ENCODE measurements around the gene PTH1R.

Gene PTH1R

GRCh38 chr3:46831316-46831715, 46.2 kb upstream of the PTH1R start:
- Histone ChIP-seq H3K27me3 (ENCODE audit: insufficient read depth, low read length, poor library complexity) (no peaks in the 10 kb centered on the region), H3K79me2 (ENCODE audit: insufficient read depth, low read length) (no peaks in the 10 kb centered on the region), H3K9ac (ENCODE audit: low read depth, low read length) (no peak overlapping the region), H3K36me3 (ENCODE audit: insufficient read depth, low read length) (no peaks in the 10 kb centered on the region), H3K9me3 (ENCODE audit: insufficient read depth, low read length, severe bottlenecking) (no peaks in the 10 kb centered on the region), H3K4me3 (ENCODE audit: low read depth in 1 of 2, low read length in 2 of 2) (no peak overlapping the region), H4K20me1 (ENCODE audit: insufficient read depth, low read length) (no peaks in the 10 kb centered on the region), H2AFZ (ENCODE audit: low read depth, low read length) (no peak overlapping the region), H3K27ac (ENCODE audit: low read length) (no peak overlapping the region), H3K4me2 (ENCODE audit: insufficient read depth, low read length) (no peak overlapping the region), H3K4me1 (ENCODE audit: insufficient read depth, low read length) (peaks cover 11% of the 10 kb centered on the region; the same call in 1 of the 2 replicates)
- TF ChIP-seq CTCF (IDR thresholded peaks at IDR 0.05; ENCODE audit: borderline replicate concordance, extremely low read depth, low read length, poor library complexity, severe bottlenecking) (no peak), EZH2 (IDR thresholded peaks at IDR 0.05; ENCODE audit: borderline replicate concordance, low read depth, low read length, severe bottlenecking) (no peak)
- ATAC-seq (ENCODE audit: insufficient read depth, low read depth), result no peak
- no peak for DNase-seq

DNA sequence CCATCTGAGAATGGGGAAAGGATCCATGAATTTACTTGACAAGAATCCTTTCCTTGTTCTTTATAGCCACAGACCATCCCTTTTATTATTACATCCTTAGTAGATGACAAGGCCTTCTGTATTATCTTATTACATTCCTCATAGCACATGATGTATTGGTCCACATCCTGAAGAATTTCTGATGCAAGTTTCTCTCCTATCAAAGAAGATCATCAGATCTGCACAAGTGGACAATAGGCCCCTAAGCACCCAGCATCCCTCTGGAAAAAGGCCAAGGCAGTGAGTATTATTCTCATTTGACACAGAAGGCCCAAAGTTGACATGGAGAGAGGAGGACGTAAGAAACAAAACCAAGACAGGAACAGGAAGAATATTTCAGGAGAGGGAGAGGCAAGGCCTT, 45.7 kb upstream of the PTH1R start:
- TF ChIP-seq CTCF (IDR thresholded peaks at IDR 0.05; ENCODE audit: borderline replicate concordance, extremely low read depth, low read length, poor library complexity, severe bottlenecking), result no peak
- no peak for TF ChIP-seq EZH2 (IDR thresholded peaks at IDR 0.05; ENCODE audit: borderline replicate concordance, low read depth, low read length, severe bottlenecking)
- Histone ChIP-seq H3K9me3 (ENCODE audit: insufficient read depth, low read length, severe bottlenecking) (no peaks in the 10 kb centered on the region), H3K4me1 (ENCODE audit: insufficient read depth, low read length) (peaks cover 10% of the 10 kb centered on the region; the same call in 1 of the 2 replicates), H3K4me2 (ENCODE audit: insufficient read depth, low read length) (no peak overlapping the region), H3K79me2 (ENCODE audit: insufficient read depth, low read length) (no peaks in the 10 kb centered on the region), H3K9ac (ENCODE audit: low read depth, low read length) (no peak overlapping the region), H3K4me3 (ENCODE audit: low read depth in 1 of 2, low read length in 2 of 2) (no peak overlapping the region), H4K20me1 (ENCODE audit: insufficient read depth, low read length) (no peaks in the 10 kb centered on the region), H2AFZ (ENCODE audit: low read depth, low read length) (no peak overlapping the region), H3K27ac (ENCODE audit: low read length) (no peak overlapping the region), H3K36me3 (ENCODE audit: insufficient read depth, low read length) (no peaks in the 10 kb centered on the region), H3K27me3 (ENCODE audit: insufficient read depth, low read length, poor library complexity) (no peaks in the 10 kb centered on the region)
- ATAC-seq (ENCODE audit: insufficient read depth, low read depth), result no peak
- no peak for DNase-seq

DNA sequence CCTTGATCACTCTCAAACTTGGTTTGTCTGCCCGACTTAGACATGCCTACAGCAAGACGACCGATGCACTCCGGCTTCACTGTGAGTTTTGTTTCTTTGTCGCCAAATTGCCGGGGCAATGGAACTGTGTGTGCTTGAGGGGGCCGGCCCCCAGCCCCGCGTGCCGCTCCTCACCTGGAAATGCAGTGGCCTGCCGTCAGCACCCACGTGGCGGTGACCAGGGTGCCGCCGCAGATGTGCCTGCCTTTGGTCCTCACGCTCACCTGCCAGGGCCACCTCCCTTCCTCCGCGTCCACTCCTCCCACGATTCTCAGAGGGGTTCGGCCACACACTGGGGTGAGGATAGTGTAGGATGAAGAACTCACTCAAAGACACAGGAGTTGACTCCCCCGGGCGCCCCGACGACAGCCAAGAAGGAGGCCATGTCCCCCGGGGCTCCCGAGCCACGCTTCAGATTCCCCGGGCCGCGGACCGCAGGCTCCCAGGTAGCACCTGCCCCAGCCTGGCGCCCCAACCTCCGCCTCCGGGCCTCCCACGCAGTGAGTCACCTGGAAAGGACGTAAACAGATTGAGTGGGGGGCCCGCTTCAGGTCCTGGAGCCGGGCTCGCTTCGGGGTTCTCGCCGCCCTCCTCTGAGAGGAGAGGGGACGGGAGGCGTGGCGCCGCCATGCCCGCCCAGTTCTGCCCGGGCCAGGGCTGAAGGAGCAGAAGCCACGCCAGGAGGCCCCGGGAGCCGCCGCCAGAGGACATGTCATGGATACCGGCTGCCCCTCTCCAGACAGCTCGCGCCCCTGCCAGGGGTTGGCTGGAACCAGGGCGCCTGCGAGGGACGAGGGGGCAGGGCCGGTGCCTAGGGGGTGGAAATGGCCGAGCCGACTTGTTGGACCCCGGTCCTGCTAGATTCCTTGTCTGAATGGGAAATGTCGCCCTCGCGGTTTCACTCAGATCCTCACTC, 43.9 kb upstream of the PTH1R start:
- Histone ChIP-seq H3K4me1 (ENCODE audit: insufficient read depth, low read length) (no peaks in the 10 kb centered on the region), H3K9me3 (ENCODE audit: insufficient read depth, low read length, severe bottlenecking) (peaks cover 9% of the 10 kb centered on the region), H2AFZ (ENCODE audit: low read depth, low read length) (no peak overlapping the region), H3K27ac (ENCODE audit: low read length) (no peak overlapping the region), H3K9ac (ENCODE audit: low read depth, low read length) (no peak overlapping the region), H3K79me2 (ENCODE audit: insufficient read depth, low read length) (no peaks in the 10 kb centered on the region), H3K27me3 (ENCODE audit: insufficient read depth, low read length, poor library complexity) (no peaks in the 10 kb centered on the region), H3K36me3 (ENCODE audit: insufficient read depth, low read length) (no peaks in the 10 kb centered on the region), H3K4me2 (ENCODE audit: insufficient read depth, low read length) (no peak overlapping the region), H3K4me3 (ENCODE audit: low read depth in 1 of 2, low read length in 2 of 2) (no peak overlapping the region), H4K20me1 (ENCODE audit: insufficient read depth, low read length) (no peaks in the 10 kb centered on the region)
- DNase-seq (no peak), ATAC-seq (ENCODE audit: insufficient read depth, low read depth) (no peak)
- TF ChIP-seq CTCF (IDR thresholded peaks at IDR 0.05; ENCODE audit: borderline replicate concordance, extremely low read depth, low read length, poor library complexity, severe bottlenecking), result no peak
